SU-DHL-6 (cell line): ENCODE results near the gene ATP2B1.

Experiments
- H2AFZ ChIP-seq: fragments of 200-600 bp; sonication (generic); 2 replicates; pipeline ENCODE4 v1.6.1; 2014; ENCODE audit warnings: low read depth, mild to moderate bottlenecking, moderate library complexity, mixed read lengths, antibody characterized with exemption, low read length; ENCODE audit not compliant: severe bottlenecking
- H3F3A ChIP-seq: fragments of 200-600 bp; shearing (Covaris generic); 2 replicates; pipeline ENCODE4 v1.6.0; 2016; ENCODE audit warnings: antibody characterized with exemption, mild to moderate bottlenecking; ENCODE audit not compliant: insufficient read depth
- H3K27ac ChIP-seq: fragments of 200-600 bp; sonication (generic); 2 replicates; pipeline ENCODE4 v1.5.1; 2016; ENCODE audit warnings: low read depth, mild to moderate bottlenecking, low read length, moderate library complexity, mixed read lengths
- H3K27me3 ChIP-seq: fragments of 200-600 bp; sonication (generic), shearing (Covaris generic); 2 replicates; pipeline ENCODE4 v1.6.0; 2014; ENCODE audit warnings: mild to moderate bottlenecking, low read length
- H3K36me3 ChIP-seq: fragments of 200-600 bp; sonication (generic); 2 replicates; pipeline ENCODE4 v1.6.1; 2014; ENCODE audit warnings: mild to moderate bottlenecking, low read length, mixed read lengths
- H3K4me2 ChIP-seq: fragments of 300-600, 200-600 bp; shearing (Covaris generic), sonication (generic); 2 replicates; pipeline ENCODE4 v1.6.0; 2014; ENCODE audit warnings: low read length, low read depth, mild to moderate bottlenecking; ENCODE audit not compliant: poor library complexity, severe bottlenecking
- H3K4me3 ChIP-seq: fragments of 200-600 bp; sonication (generic); 2 replicates; pipeline ENCODE4 v1.5.1; 2014; ENCODE audit warnings: antibody characterized with exemption, low read length, mild to moderate bottlenecking, mixed read lengths; ENCODE audit not compliant: insufficient read depth, poor library complexity, severe bottlenecking
- H3K79me2 ChIP-seq: fragments of 200-600 bp; sonication (generic); 2 replicates; pipeline ENCODE4 v1.6.1; 2014; ENCODE audit warnings: mild to moderate bottlenecking, low read length, moderate library complexity; ENCODE audit not compliant: insufficient read depth
- H3K9ac ChIP-seq: fragments of 200-600 bp; sonication (generic); 2 replicates; pipeline ENCODE4 v1.7.0; 2014; ENCODE audit warnings: mild to moderate bottlenecking, low read length
- H3K9me2 ChIP-seq: fragments of 200-600 bp; sonication (generic); replicated peaks from 2 replicates; pipeline ENCODE4 v1.6.1; 2014; ENCODE audit warnings: low read length; ENCODE audit not compliant: insufficient read depth
- H3K9me3 ChIP-seq: fragments of 200-600 bp; sonication (generic); 2 replicates; pipeline ENCODE4 v1.6.1; 2014; ENCODE audit warnings: low read length, mixed read lengths; ENCODE audit not compliant: insufficient read depth
- H4K20me1 ChIP-seq: fragments of 200-600 bp; sonication (generic); 2 replicates; pipeline ENCODE4 v1.6.1; 2014; ENCODE audit warnings: low read depth, mild to moderate bottlenecking, antibody characterized with exemption, low read length, moderate library complexity, mixed read lengths
- CTCF ChIP-seq: fragments of 200-600 bp; sonication (generic); IDR thresholded peaks from one replicate; pipeline ENCODE4 v1.5.1; 2017; ENCODE audit warnings: antibody characterized with exemption, mild to moderate bottlenecking, low read length, moderate library complexity; ENCODE audit not compliant: insufficient read depth, poor library complexity, severe bottlenecking
- EZH2phosphoT487 ChIP-seq: fragments of 200-600 bp; sonication (generic), shearing (Covaris generic); conservative IDR thresholded peaks from 2 replicates; pipeline ENCODE4 v1.6.1; 2018; ENCODE audit warnings: mild to moderate bottlenecking, antibody characterized with exemption, low read length, moderate library complexity, mixed read lengths

Gene ATP2B1

GRCh38 chr12:89568484-89568883, 140.2 kb downstream of the ATP2B1 start:
- H3K27ac ChIP-seq = no peak overlapping the region
- H3K36me3 ChIP-seq = no peaks in the 10 kb centered on the region
- no peaks in the 10 kb centered on the region for H3K79me2 ChIP-seq
- no peaks in the 10 kb centered on the region for H3K9me3 ChIP-seq
- no peak overlapping the region for H3K4me3 ChIP-seq
- TF ChIP-seq EZH2phosphoT487 = no peak
- no peak for TF ChIP-seq CTCF
- no peaks in the 10 kb centered on the region for H3F3A ChIP-seq
- H4K20me1 ChIP-seq = no peaks in the 10 kb centered on the region
- no peaks in the 10 kb centered on the region for H3K27me3 ChIP-seq
- H3K4me2 ChIP-seq = no peak overlapping the region
- H3K9me2 ChIP-seq = no peaks in the 10 kb centered on the region
- H3K9ac ChIP-seq = no peak overlapping the region
- no peak overlapping the region for H2AFZ ChIP-seq

- TF ChIP-seq EZH2phosphoT487 (no peak), CTCF (no peak)
- Histone ChIP-seq H3K79me2 (no peaks in the 10 kb centered on the region), H3F3A (no peaks in the 10 kb centered on the region), H3K27ac (no peak overlapping the region), H3K9me3 (no peaks in the 10 kb centered on the region), H3K4me2 (no peak overlapping the region), H3K36me3 (no peaks in the 10 kb centered on the region), H3K27me3 (no peaks in the 10 kb centered on the region), H3K9me2 (no peaks in the 10 kb centered on the region), H2AFZ (no peak overlapping the region), H3K9ac (no peak overlapping the region), H3K4me3 (no peak overlapping the region), H4K20me1 (no peaks in the 10 kb centered on the region)
These were observed 140.9 kb downstream of the ATP2B1 start for GRCh38 chr12:89567691-89568239.

DNA sequence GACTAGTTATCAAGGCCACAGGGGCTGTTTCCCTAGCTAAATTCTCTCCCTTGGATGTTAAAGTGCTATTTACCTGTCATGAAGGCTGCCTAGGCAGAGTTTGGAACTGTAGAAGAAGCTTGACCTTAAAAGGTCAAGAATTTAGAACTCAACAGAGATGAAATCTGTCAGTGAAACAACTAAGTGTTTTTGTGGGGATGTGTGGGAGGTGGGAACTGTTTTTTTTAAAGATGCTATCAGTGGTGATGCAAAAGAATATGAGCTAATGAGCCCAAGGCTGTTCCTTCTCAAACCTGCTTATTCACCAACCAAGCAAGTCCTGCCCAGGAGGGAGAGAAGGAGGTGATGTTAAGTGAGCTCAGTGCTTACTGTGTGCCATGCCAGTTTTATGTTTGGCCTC, 142.0 kb downstream of the ATP2B1 start:
- no peaks in the 10 kb centered on the region for H3K36me3 ChIP-seq
- H3K9ac ChIP-seq = no peak overlapping the region
- H3K4me3 ChIP-seq = no peak overlapping the region
- H3K79me2 ChIP-seq = no peaks in the 10 kb centered on the region
- no peak overlapping the region for H3K4me2 ChIP-seq
- H3F3A ChIP-seq = no peaks in the 10 kb centered on the region
- H4K20me1 ChIP-seq = no peaks in the 10 kb centered on the region
- H3K9me3 ChIP-seq = no peaks in the 10 kb centered on the region
- no peaks in the 10 kb centered on the region for H3K9me2 ChIP-seq
- H3K27me3 ChIP-seq = no peaks in the 10 kb centered on the region
- no peak overlapping the region for H2AFZ ChIP-seq
- H3K27ac ChIP-seq = no peak overlapping the region
- TF ChIP-seq EZH2phosphoT487 (no peak), CTCF (no peak)
